AG10803 (cell line): ENCODE data around the gene SWT1.
"Not testable (repeated sequence)": the region's sequence is repeated elsewhere in the genome, so short reads cannot be mapped to it uniquely, and the experiment has no call there.

Source experiments
- DNase-seq: peaks from one replicate; pipeline ENCODE4 v3.0.0; 2010; ENCODE audit warnings: low read depth
- H3K4me3 ChIP-seq: 2 replicates; pipeline ENCODE4 v1.5.1; 2011; ENCODE audit warnings: mild to moderate bottlenecking, low read length, control low read depth
- CTCF ChIP-seq: conservative IDR thresholded peaks from 2 replicates; pipeline ENCODE4 v1.5.1; 2011; ENCODE audit warnings: mild to moderate bottlenecking, low read length, control low read depth, inconsistent platforms

Gene SWT1

GRCh38 chr1:185208626-185209180 is 51.7 kb downstream of the SWT1 start:
- no peak overlapping the region for H3K4me3 ChIP-seq
- DNase-seq, result no peak
- no peak for TF ChIP-seq CTCF

DNA sequence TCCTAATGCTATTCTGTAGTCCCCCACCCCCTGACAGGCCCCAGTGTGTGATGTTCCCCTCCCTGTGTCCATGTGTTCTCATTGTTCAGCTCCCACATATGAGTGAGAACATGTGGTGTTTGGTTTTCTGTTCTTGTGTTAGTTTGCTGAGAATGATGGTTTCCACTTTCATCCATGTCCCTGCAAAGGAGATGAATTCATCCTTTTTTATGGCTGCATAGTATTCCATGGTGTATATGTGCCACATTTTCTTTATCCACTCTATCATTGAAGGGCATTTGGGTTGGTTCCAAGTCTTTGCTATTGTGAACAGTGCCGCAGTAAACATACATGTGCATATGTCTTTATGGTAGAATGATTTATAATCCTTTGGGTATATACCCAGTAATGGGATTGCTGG is 52.4 kb downstream of the SWT1 start:
- not testable (repeated sequence) for H3K4me3 ChIP-seq, DNase-seq

GRCh38 chr1:185213091-185213490 is 56.1 kb downstream of the SWT1 start:
- no peak for TF ChIP-seq CTCF
- no peak overlapping the region for H3K4me3 ChIP-seq
- peak; percentile 43 for DNase-seq

- no peak for TF ChIP-seq CTCF
- DNase-seq, result no peak
- no peak overlapping the region for H3K4me3 ChIP-seq
These were observed 58.9 kb downstream of the SWT1 start for GRCh38 chr1:185215911-185216310.

DNA sequence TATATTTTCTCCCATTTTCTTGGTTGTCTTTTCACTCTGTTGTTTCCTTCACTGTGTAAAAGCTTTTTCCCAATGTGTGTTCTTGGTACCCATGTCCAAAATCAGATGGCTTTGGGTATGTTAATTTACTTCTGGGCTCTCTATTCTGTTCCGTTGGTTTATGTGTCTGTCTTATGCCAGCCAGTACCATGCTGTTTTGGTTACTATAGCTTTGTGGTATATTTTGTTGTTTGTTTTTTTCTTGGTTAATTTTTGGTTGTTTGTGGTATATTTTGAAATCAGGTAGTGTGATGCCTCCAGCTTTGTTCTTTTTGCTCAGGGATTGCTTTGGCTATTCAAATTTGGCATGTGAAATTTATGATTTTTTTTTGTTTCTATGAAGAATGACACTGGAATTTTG is 67.2 kb downstream of the SWT1 start:
- no peak overlapping the region for H3K4me3 ChIP-seq
- no peak for DNase-seq
- no peak for TF ChIP-seq CTCF

GRCh38 chr1:185227161-185227560 is 70.2 kb downstream of the SWT1 start:
- H3K4me3 ChIP-seq, result no peak overlapping the region
- TF ChIP-seq CTCF, result no peak
- no peak for DNase-seq

DNA sequence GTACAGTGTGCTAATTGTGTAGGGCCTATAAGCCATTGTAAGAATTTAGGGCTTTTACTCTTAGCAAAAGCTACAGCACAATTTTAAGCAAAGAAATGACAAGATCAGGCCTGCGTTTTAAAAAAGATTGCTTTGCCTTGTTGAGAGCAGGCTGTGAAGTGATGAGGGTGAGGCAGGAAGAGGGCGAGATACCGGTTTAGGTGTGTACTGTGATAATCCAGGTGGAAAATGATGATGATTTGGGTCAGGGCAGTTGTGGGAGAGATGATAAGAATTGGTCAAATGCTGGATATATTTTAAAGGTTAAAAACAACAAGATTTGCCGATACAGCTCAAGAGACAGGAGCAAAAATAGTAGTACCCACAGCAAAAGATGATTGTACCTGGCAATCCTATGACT is 72.0 kb downstream of the SWT1 start:
- no peak for DNase-seq
- no peak for TF ChIP-seq CTCF
- no peak overlapping the region for H3K4me3 ChIP-seq

DNA sequence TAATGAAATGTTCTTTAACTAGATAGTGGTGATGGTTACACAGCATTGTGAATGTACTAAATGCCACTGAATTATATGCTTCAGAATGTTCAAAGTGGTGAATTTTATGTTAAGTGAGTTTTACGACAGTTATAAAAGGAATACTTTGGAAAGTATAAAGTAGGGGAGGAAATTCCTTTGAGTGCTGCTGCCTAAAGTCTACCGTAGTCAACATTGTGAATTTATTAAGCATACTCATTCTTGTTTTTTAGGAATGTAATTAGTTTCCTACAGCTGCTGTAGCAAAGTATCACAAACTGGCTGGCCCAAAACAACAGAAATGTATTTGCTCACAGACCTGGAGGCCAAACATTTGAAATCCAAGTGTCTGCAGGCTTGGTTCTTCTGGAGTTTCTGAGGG is 73.0 kb downstream of the SWT1 start:
- H3K4me3 ChIP-seq, result no peak overlapping the region
- no peak for TF ChIP-seq CTCF
- DNase-seq, result peak; percentile 4
